ENCODE measurements around the gene RTP2.

GRCh38 chr3:187735383-187735782 is 33.0 kb upstream of the RTP2 start:
- TF ChIP-seq TOX (CRISPR knock-in tag; IDR thresholded peaks at IDR 0.05; ENCODE audit: borderline replicate concordance) (no peak), GLIS3 (CRISPR knock-in tag; IDR thresholded peaks at IDR 0.05) (no peak), PATZ1 (CRISPR knock-in tag; IDR thresholded peaks at IDR 0.05; ENCODE audit: borderline replicate concordance) (no peak), TCF4 (CRISPR knock-in tag; IDR thresholded peaks at IDR 0.05; ENCODE audit: borderline replicate concordance) (no peak), ARNTL (CRISPR knock-in tag; IDR thresholded peaks at IDR 0.05; ENCODE audit: borderline replicate concordance, low read depth) (no peak), ISL1 (CRISPR knock-in tag; IDR thresholded peaks at IDR 0.05) (no peak), ZNF565 (CRISPR knock-in tag; conservative IDR thresholded peaks at IDR 0.05; ENCODE audit: low read depth) (no peak), RARB (CRISPR knock-in tag; IDR thresholded peaks at IDR 0.05) (no peak), CREB5 (CRISPR knock-in tag; IDR thresholded peaks at IDR 0.05; ENCODE audit: low read depth) (no peak), CSRNP3 (CRISPR knock-in tag; IDR thresholded peaks at IDR 0.05) (no peak), BACH2 (CRISPR knock-in tag; IDR thresholded peaks at IDR 0.05; ENCODE audit: borderline replicate concordance) (no peak), POU6F1 (CRISPR knock-in tag; IDR thresholded peaks at IDR 0.05; ENCODE audit: borderline replicate concordance, low read depth) (no peak), SNAI2 (CRISPR knock-in tag; IDR thresholded peaks at IDR 0.05) (no peak)

All from SK-N-SH treated with all-trans-retinoic acid at 6 μM for 48 hours (cell line).